ENCODE data around the gene PHOSPHO2. TPM values are rescaled to one million over a fixed set of nuclear protein-coding genes. Genes with fewer than 3 reads are reported as not detected.

PHOSPHO2 gene
- total and polyA plus RNA-seq, 10 of the 15 experiments (the other 5 are each of a cell fraction or from before 2014, with no cell fraction given), result 2.7 to 7.6 (median 4.2) TPM

DNA sequence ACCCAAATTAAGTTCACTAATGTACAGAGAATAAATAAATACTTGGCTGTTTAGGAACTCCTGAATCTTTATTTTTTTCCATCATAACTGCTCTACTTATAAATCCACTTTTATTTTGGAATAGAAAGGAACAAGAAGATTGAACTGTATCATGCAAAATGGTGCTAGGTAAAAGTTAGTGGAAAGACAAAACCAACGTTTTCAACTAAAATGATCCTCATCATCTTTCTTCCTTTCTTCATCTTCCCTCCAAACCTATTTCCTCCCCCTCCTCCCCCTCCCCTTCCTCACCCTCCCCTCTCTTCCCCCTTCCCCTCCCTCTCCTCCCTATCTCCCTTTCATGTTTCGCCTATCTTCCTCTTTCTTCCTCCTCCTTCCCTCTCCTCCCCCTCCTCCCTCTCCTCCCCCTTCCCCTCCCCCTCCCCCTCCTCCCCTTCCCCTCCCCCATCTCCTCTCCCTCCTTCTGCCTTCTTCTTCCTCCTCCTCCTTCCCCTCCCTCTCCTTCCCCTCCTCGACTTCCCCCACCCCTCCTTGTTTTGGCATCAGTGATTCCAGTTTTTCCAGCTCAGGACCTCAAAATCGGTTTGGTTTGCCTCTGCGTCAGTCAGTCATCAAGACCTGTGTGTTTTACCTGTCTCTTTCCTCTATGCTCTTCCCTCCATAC is 44.4 kb downstream of the PHOSPHO2 start:
- H3K4me1 ChIP-seq (ENCODE audit: control insufficient read depth, insufficient read depth, low read length), result no peaks in the 10 kb centered on the region; the same call in 1 of the 2 replicates
- DNase-seq (ENCODE audit: low read depth, low spot score) (no peak), ATAC-seq (no peak), FAIRE-seq (no peak)
- 69% methylated on average over 4 of the region's 5 CpGs for WGBS (ENCODE audit: insufficient coverage, insufficient replicate concordance, low lambda C conversion rate, missing lambda C conversion rate)
- no peak overlapping the region for H3K4me2 ChIP-seq (ENCODE audit: control insufficient read depth, insufficient read depth)
- H4K20me1 ChIP-seq (ENCODE audit: control insufficient read depth, insufficient read depth), result no peaks in the 10 kb centered on the region
- intact Hi-C loops (cut with micrococcal nuclease; ENCODE audit: unreplicated experiment), result no loop called here
- H3K4me3 ChIP-seq, result no peak overlapping the region
- no peak for TF ChIP-seq NRF1 (conservative IDR thresholded peaks at IDR 0.05; ENCODE audit: low read depth, low read length)
- no peak for TF ChIP-seq SKIL (IDR thresholded peaks at IDR 0.05; ENCODE audit: low read depth, poor library complexity, severe bottlenecking)
- no peak for TF ChIP-seq FOXM1 (IDR thresholded peaks at IDR 0.05; ENCODE audit: low read depth, low read length)
- TF ChIP-seq STAT3 (IDR thresholded peaks at IDR 0.05; ENCODE audit: low read depth, low read length), result no peak
- TF ChIP-seq MYB (IDR thresholded peaks at IDR 0.05; ENCODE audit: borderline replicate concordance, low read depth, low read length), result no peak
- TF ChIP-seq RELB (IDR thresholded peaks at IDR 0.05; ENCODE audit: low read depth), result no peak
- TF ChIP-seq EP300 (IDR thresholded peaks at IDR 0.05; ENCODE audit: borderline replicate concordance in 1 of 2, control insufficient read depth in 1 of 2, low read depth in 2 of 2, low read length in 2 of 2), result no peak
- no peak for TF ChIP-seq ETV6 (conservative IDR thresholded peaks at IDR 0.05 in 1 of 2, IDR thresholded peaks at IDR 0.05 in 1 of 2; ENCODE audit: borderline replicate concordance in 1 of 2, low read depth in 1 of 2)
- TF ChIP-seq USF2 (IDR thresholded peaks at IDR 0.05; ENCODE audit: borderline replicate concordance, low read depth, low read length), result no peak
- TF ChIP-seq BCL11A (IDR thresholded peaks at IDR 0.05; ENCODE audit: low read depth, low read length), result no peak
- no peak for TF ChIP-seq CBFB (IDR thresholded peaks at IDR 0.05; ENCODE audit: low read depth)
- no peak for TF ChIP-seq SREBF1 (IDR thresholded peaks at IDR 0.05; ENCODE audit: low read length)
- TF ChIP-seq HDAC2 (IDR thresholded peaks at IDR 0.05), result no peak
- no peak for TF ChIP-seq ZBTB33 (IDR thresholded peaks at IDR 0.05)
- TF ChIP-seq FOS (IDR thresholded peaks at IDR 0.05; ENCODE audit: borderline replicate concordance, extremely low read depth, insufficient read length), result no peak
- TF ChIP-seq RFX5 (IDR thresholded peaks at IDR 0.05; ENCODE audit: low read depth, low read length), result no peak
- no peaks in the 10 kb centered on the region for H3K27me3 ChIP-seq (replicated peaks in 1 of 2; ENCODE audit: control insufficient read depth in 2 of 2, insufficient read depth in 2 of 2, low read length in 1 of 2)
- H3K36me3 ChIP-seq (ENCODE audit: control insufficient read depth in 2 of 2, insufficient read depth in 2 of 2, low read length in 1 of 2), result no peaks in the 10 kb centered on the region; a peak in 2 of 4 replicates
- no peaks in the 10 kb centered on the region for H3K9me3 ChIP-seq (replicated peaks; ENCODE audit: control insufficient read depth, insufficient read depth, low read length)
- ChIA-PET POLR2A (interaction anchor here (0.6 kb wide), 1 partner anchor 36 kb away, joined by 3 read pairs; no protein-coding TSS in a partner anchor), RAD21 (ENCODE audit: unreplicated experiment) (no interaction called here), CTCF (interaction anchor here (2.0 kb wide), 1 partner anchor 21 kb away, joined by 7 read pairs; no protein-coding TSS in a partner anchor), SMC1A (ENCODE audit: uncharacterized antibody, unreplicated experiment) (interaction anchor here (1.7 kb wide), 1 partner anchor 147 kb away, joined by 4 read pairs; no protein-coding TSS in a partner anchor)
- no peak overlapping the region for H3K27ac ChIP-seq (ENCODE audit: control insufficient read depth, insufficient read depth)
- no peak overlapping the region for H3K9ac ChIP-seq (ENCODE audit: control insufficient read depth, insufficient read depth, low read length)
- in situ Hi-C loops (cut with MboI), result no loop called here
- peaks cover 11% of the 10 kb centered on the region for H3K79me2 ChIP-seq (ENCODE audit: control insufficient read depth, insufficient read depth, low read length)
- BruUV-seq (replicated peaks), result no TSS peak
- H2AFZ ChIP-seq (ENCODE audit: control insufficient read depth, low read depth, low read length), result no peak overlapping the region
